GM12878 (cell line): Measurements from ENCODE around the gene ATG4A. TPM values are rescaled to one million over a fixed set of nuclear protein-coding genes. Genes with fewer than 3 reads are reported as not detected.

Experiments used
- ATAC-seq: fragments of 200-7000 bp; cut with Tn5 transposase; 3 replicates; pipeline ENCODE4 v1.9.1; 2020; ENCODE audit warnings: mild to moderate bottlenecking, moderate library complexity
- BruUV-seq: library from RNA; stranded (reverse); fragments of 400-500 nt; replicated peaks from 2 replicates; lab custom pipeline; 2021; lab: Mats Ljungman, UMichigan
- CTCF ChIA-PET: fragments of 300-600 bp; sonication (Branson Sonifier 250); formaldehyde crosslinking; extraction: SDS; loops from one replicate; lab custom pipeline; 2021; ENCODE audit warnings: inconsistent platforms; lab: Yijun Ruan, JAX
- POLR2A ChIA-PET: fragments of 350-600 bp; formaldehyde crosslinking; extraction: SDS; loops from one replicate; lab custom pipeline; 2021; ENCODE audit warnings: inconsistent platforms; lab: Charles Lee
- RAD21 ChIA-PET: fragments of 300-600 bp; sonication (Branson Sonifier 250); formaldehyde crosslinking; loops from one replicate; lab custom pipeline; 2023; ENCODE audit warnings: antibody characterized with exemption; ENCODE audit not compliant: unreplicated experiment; lab: Charles Lee
- SMC1A ChIA-PET: fragments of 300-600 bp; sonication (Branson Sonifier 250); formaldehyde crosslinking; loops from one replicate; lab custom pipeline; 2023; ENCODE audit not compliant: unreplicated experiment, uncharacterized antibody; lab: Charles Lee
- DNase-seq: peaks from one replicate; pipeline ENCODE4 v3.0.0-alpha.2; 2011; ENCODE audit warnings: low read depth, low spot score
- FAIRE-seq: peaks from 3 replicates; lab custom pipeline; 2011; peaks lifted over from hg19 to GRCh38; lab: Jason Lieb, UNC
- H2AFZ ChIP-seq: 2 replicates; pipeline ENCODE4 v1.6.0; 2011; ENCODE audit warnings: low read depth, low read length, control low read depth; ENCODE audit not compliant: control insufficient read depth
- H3K27ac ChIP-seq: 2 replicates; pipeline ENCODE4 v1.5.1; 2011; ENCODE audit warnings: control low read depth; ENCODE audit not compliant: control insufficient read depth, insufficient read depth
- H3K27me3 ChIP-seq, 2 experiments: replicated peaks in 1 of 2; 2 replicates each; pipeline versions ENCODE4 v1.6.0 to v1.6.1; 2011; ENCODE audit warnings: low read length in 1 of 2; ENCODE audit not compliant: control insufficient read depth in 2 of 2, insufficient read depth in 2 of 2
- H3K36me3 ChIP-seq, 2 experiments: 2 replicates each; pipeline ENCODE4 v1.5.1; 2011; ENCODE audit warnings: low read length in 1 of 2; ENCODE audit not compliant: control insufficient read depth in 2 of 2, insufficient read depth in 2 of 2
- H3K4me1 ChIP-seq: 2 replicates; pipeline ENCODE4 v1.6.1; 2011; ENCODE audit warnings: mild to moderate bottlenecking, low read length, moderate library complexity, mixed read lengths; ENCODE audit not compliant: control insufficient read depth, insufficient read depth
- H3K4me2 ChIP-seq: 2 replicates; pipeline ENCODE4 v1.6.0; 2011; ENCODE audit warnings: control low read depth; ENCODE audit not compliant: control insufficient read depth, insufficient read depth
- H3K4me3 ChIP-seq: fragments of 200-600 bp; sonication (generic); 2 replicates; pipeline ENCODE4 v1.5.1; 2016
- H3K79me2 ChIP-seq: 2 replicates; pipeline ENCODE4 v1.6.0; 2011; ENCODE audit warnings: low read length; ENCODE audit not compliant: control insufficient read depth, insufficient read depth
- H3K9ac ChIP-seq: 2 replicates; pipeline ENCODE4 v1.8.0; 2011; ENCODE audit warnings: low read length, control low read depth, mixed read lengths; ENCODE audit not compliant: control insufficient read depth, insufficient read depth
- H3K9me3 ChIP-seq: replicated peaks from 3 replicates; pipeline ENCODE4 v1.5.1; 2011; ENCODE audit warnings: mild to moderate bottlenecking, low read length; ENCODE audit not compliant: control insufficient read depth, insufficient read depth
- H4K20me1 ChIP-seq: 2 replicates; pipeline ENCODE4 v1.6.0; 2011; ENCODE audit not compliant: control insufficient read depth, insufficient read depth
- CBX5 ChIP-seq: sonication (generic); IDR thresholded peaks from 2 replicates; pipeline ENCODE4 v1.6.1; 2016; ENCODE audit warnings: low read depth, moderate library complexity, mild to moderate bottlenecking, inconsistent platforms
- KLF5 ChIP-seq: fragments of 450-650 bp; IDR thresholded peaks from 2 replicates; pipeline ENCODE4 v1.6.1; 2014; ENCODE audit warnings: mild to moderate bottlenecking; ENCODE audit not compliant: partially characterized antibody
- MEF2A ChIP-seq: IDR thresholded peaks from 2 replicates; pipeline ENCODE4 v1.6.1; 2011; ENCODE audit warnings: low read depth, mild to moderate bottlenecking, low read length, moderate library complexity; ENCODE audit not compliant: insufficient read depth
- NFYB ChIP-seq: IDR thresholded peaks from 2 replicates; pipeline ENCODE4 v1.6.1; 2011; ENCODE audit warnings: low read depth, mild to moderate bottlenecking, low read length, improper control_type of control experiment, moderate library complexity; ENCODE audit not compliant: insufficient read depth
- NRF1 ChIP-seq: conservative IDR thresholded peaks from 2 replicates; pipeline ENCODE4 v1.6.1; 2011; ENCODE audit warnings: mild to moderate bottlenecking, low read depth, low read length, improper control_type of control experiment
- POLR2AphosphoS5 ChIP-seq: IDR thresholded peaks from 2 replicates; pipeline ENCODE4 v1.6.1; 2011; ENCODE audit warnings: mild to moderate bottlenecking, low read length, inconsistent platforms
- RELA ChIP-seq: fragments of 450-650 bp; IDR thresholded peaks from 2 replicates; pipeline ENCODE4 v1.8.0; 2014; ENCODE audit warnings: borderline replicate concordance; ENCODE audit not compliant: partially characterized antibody
- SMAD1 ChIP-seq: fragments of 450-650 bp; IDR thresholded peaks from 2 replicates; pipeline ENCODE4 v1.6.1; 2018; ENCODE audit warnings: mild to moderate bottlenecking, low read depth; ENCODE audit not compliant: partially characterized antibody
- SREBF2 ChIP-seq: IDR thresholded peaks from 2 replicates; pipeline ENCODE4 v1.6.1; 2012; ENCODE audit warnings: mild to moderate bottlenecking, low read length
- SUPT20H ChIP-seq: IDR thresholded peaks from 2 replicates; pipeline ENCODE4 v1.6.1; 2011; ENCODE audit warnings: low read depth, mild to moderate bottlenecking, low read length, moderate library complexity, borderline replicate concordance; ENCODE audit not compliant: control insufficient read depth
- SUZ12 ChIP-seq: fragments of 200-600 bp; sonication (generic); IDR thresholded peaks from one replicate; pipeline ENCODE4 v1.6.1; 2018; ENCODE audit warnings: antibody characterized with exemption, mild to moderate bottlenecking; ENCODE audit not compliant: unreplicated experiment
- TCF3 ChIP-seq: IDR thresholded peaks from 2 replicates; pipeline ENCODE4 v1.6.1; 2012; ENCODE audit warnings: low read depth, mild to moderate bottlenecking, low read length, borderline replicate concordance; ENCODE audit not compliant: insufficient read depth
- TCF7 ChIP-seq: IDR thresholded peaks from 2 replicates; pipeline ENCODE4 v1.6.1; 2014; ENCODE audit warnings: antibody characterized with exemption, borderline replicate concordance
- YBX1 ChIP-seq: fragments of 450-650 bp; IDR thresholded peaks from 2 replicates; pipeline ENCODE4 v1.6.1; 2016; ENCODE audit warnings: antibody characterized with exemption
- YY1 ChIP-seq: IDR thresholded peaks from 2 replicates; pipeline ENCODE4 v1.6.1; 2011; ENCODE audit warnings: low read depth, mild to moderate bottlenecking, low read length
- WGBS: methylation state at CpG from one replicate; pipeline ENCODE4 v1.1.6; 2016; ENCODE audit warnings: low lambda C conversion rate; ENCODE audit not compliant: insufficient replicate concordance, insufficient coverage; ENCODE audit errors: missing lambda C conversion rate; 5-methylcytosine and 5-hydroxymethylcytosine counted together
- in situ Hi-C: fragments of 300-500 bp; cut with MboI; formaldehyde crosslinking; loops from 9 replicates; pipeline ENCODE4 v1.14.3; 2018; ENCODE audit warnings: mixed read lengths
- intact Hi-C: fragments of 100-400 bp; cut with micrococcal nuclease; formaldehyde crosslinking; loops from one replicate; pipeline ENCODE4 v1.14.2; 2022; ENCODE audit not compliant: unreplicated experiment
- polyA plus RNA-seq, 11 experiments: library from polyadenylated mRNA; depleted of rRNA in 4 of 11; unstranded in 6 of 11; stranded (reverse) in 5 of 11; fragments of >200 nt; fragmentation: Nextera tagmentation in 4 of 11; fragmentation: Illumina TruSeq in 1 of 11; extraction: Ambion mirVana in 4 of 11; extraction: Trizol in 1 of 11; gene quantifications; 1 replicate in 1 of 11; 2 replicates in 10 of 11; pipeline versions ENCODE4 v1.2.1 to v1.2.3, GENCODE V29; 2011 to 2016; ENCODE audit warnings: inconsistent platforms in 2 of 11, missing spikeins in 2 of 11, low read depth in 1 of 11
- total RNA-seq, 4 experiments: library from RNA; depleted of rRNA in 3 of 4; stranded (reverse); fragments of >200 nt in 3 of 4; fragmentation: Illumina TruSeq in 1 of 4; extraction: Trizol in 1 of 4; gene quantifications; 2 replicates each; pipeline versions ENCODE4 v1.2.1 to v1.2.3, GENCODE V29; 2013 to 2021

The ATG4A gene
- total and polyA plus RNA-seq, 10 of the 15 experiments (the other 5 are each of a cell fraction or from before 2014, with no cell fraction given), result 9.1 to 22.0 (median 15.5) TPM

GRCh38 chrX:108168961-108169740, 77.6 kb downstream of the ATG4A start (continued):
- no peak for TF ChIP-seq SUZ12
- no peak for TF ChIP-seq YY1
- no peak for TF ChIP-seq YBX1
- no peak for TF ChIP-seq SUPT20H
- TF ChIP-seq SREBF2, result no peak

DNA sequence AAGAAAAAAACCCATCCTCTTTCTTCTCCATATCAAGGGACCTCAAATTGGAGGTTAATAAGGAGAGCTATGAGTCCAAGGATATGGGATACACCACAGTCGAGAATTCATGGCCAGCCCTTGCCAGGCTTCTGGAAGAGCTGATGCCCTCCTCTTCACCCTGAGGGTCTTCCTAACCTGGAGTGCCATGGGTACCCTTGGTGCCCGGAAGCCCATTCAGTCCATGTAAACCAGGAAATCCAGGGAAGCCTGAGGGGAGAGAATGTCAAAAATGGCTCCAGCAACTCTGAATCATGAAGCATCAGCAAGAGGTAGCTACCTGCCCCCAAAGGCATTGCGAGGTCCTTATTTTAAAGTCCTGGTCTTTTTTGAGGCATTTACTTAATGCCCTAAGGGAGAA, 78.2 kb downstream of the ATG4A start:
- WGBS, result 12% methylated on average over 3 of the region's 3 CpGs
- SMC1A ChIA-PET, result no interaction called here
- FAIRE-seq (no peak), DNase-seq (no peak), ATAC-seq (no peak)
- POLR2A ChIA-PET, result no interaction called here
- Histone ChIP-seq H3K27ac (no peak overlapping the region), H4K20me1 (no peaks in the 10 kb centered on the region), H3K79me2 (no peaks in the 10 kb centered on the region), H3K9ac (no peak overlapping the region), H3K4me2 (no peak overlapping the region), H3K9me3 (no peaks in the 10 kb centered on the region), H3K4me1 (no peaks in the 10 kb centered on the region), H3K4me3 (no peak overlapping the region), H3K27me3 (no peaks in the 10 kb centered on the region), H2AFZ (no peak overlapping the region), H3K36me3 (no peaks in the 10 kb centered on the region)
- no TSS peak for BruUV-seq
- intact Hi-C loops (no loop called here), in situ Hi-C loops (no loop called here)
- TF ChIP-seq TCF7 (no peak), CBX5 (no peak), NRF1 (no peak), POLR2AphosphoS5 (no peak), KLF5 (no peak), MEF2A (no peak), RELA (no peak), SMAD1 (no peak), TCF3 (no peak), NFYB (no peak)
- RAD21 ChIA-PET, result no interaction called here
- CTCF ChIA-PET, result no interaction called here
